DMS79 treated with DMSO at 0.1 percent for 48 hours (cell line): ENCODE results near the gene PHF19.

ENCODE experiments used
- DNase-seq: peaks from one replicate; lab custom pipeline; 2025; lab: John Stamatoyannopoulos, UW

The PHF19 gene

DNA sequence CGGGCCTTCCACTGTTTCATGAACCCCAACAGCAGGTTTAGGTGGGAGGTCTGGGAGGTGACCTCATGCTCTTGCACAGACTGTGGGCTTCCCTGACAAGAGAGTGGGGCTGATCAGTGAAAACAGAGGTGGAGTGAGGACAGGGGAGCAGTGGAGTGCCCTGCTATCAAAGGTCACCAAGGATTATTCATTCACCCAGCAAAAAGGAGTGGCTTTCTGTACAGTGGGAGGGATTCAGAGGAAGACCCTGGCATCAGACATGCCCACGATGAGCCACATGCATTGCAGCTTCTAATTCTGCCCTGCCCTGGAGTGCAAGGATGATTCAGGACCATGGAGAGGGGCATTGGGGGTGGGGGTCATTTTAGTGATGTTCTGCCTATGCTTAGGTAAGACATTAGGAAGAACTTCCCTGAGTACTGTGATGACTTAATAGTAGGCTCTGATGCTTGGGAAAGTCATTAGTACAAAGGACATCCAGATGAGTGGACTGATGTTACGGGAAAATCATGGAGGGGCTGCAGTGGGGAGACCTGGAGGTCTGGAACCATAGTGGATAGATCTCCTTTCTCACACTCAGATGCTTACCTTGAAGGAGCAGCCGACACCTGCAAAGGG lies 36.8 kb upstream of the PHF19 start:
- no peak for DNase-seq

GRCh38 chr9:120912958-120913646 lies 36.1 kb upstream of the PHF19 start:
- no peak for DNase-seq

GRCh38 chr9:120911295-120911837 lies 34.4 kb upstream of the PHF19 start:
- no peak for DNase-seq

- no peak for DNase-seq
These were observed 33.7 kb upstream of the PHF19 start for GRCh38 chr9:120910643-120911042.

- no peak for DNase-seq
These were observed 32.9 kb upstream of the PHF19 start for GRCh38 chr9:120909904-120910303.

GRCh38 chr9:120905315-120906164 lies 28.6 kb upstream of the PHF19 start:
- peak; percentile 94 for DNase-seq

DNA sequence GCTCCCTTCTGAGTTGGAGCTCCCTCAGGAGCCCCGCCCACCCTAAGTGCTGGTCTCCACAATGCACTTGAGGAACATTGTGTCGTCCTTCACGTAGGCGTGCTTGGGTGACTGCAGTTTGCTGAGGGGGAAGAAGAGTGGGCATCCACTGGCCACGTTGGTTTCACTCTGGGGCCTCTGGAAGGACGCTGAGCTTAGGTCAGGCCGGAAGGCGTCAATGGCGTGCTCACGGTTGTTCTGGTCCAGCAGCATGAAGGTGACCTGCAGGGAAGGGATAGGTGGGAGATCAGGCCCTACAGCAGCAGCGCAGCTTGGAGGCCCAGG lies 28.0 kb upstream of the PHF19 start:
- no peak for DNase-seq

GRCh38 chr9:120904061-120904977 lies 27.3 kb upstream of the PHF19 start:
- DNase-seq, result peak; percentile 22

DNA sequence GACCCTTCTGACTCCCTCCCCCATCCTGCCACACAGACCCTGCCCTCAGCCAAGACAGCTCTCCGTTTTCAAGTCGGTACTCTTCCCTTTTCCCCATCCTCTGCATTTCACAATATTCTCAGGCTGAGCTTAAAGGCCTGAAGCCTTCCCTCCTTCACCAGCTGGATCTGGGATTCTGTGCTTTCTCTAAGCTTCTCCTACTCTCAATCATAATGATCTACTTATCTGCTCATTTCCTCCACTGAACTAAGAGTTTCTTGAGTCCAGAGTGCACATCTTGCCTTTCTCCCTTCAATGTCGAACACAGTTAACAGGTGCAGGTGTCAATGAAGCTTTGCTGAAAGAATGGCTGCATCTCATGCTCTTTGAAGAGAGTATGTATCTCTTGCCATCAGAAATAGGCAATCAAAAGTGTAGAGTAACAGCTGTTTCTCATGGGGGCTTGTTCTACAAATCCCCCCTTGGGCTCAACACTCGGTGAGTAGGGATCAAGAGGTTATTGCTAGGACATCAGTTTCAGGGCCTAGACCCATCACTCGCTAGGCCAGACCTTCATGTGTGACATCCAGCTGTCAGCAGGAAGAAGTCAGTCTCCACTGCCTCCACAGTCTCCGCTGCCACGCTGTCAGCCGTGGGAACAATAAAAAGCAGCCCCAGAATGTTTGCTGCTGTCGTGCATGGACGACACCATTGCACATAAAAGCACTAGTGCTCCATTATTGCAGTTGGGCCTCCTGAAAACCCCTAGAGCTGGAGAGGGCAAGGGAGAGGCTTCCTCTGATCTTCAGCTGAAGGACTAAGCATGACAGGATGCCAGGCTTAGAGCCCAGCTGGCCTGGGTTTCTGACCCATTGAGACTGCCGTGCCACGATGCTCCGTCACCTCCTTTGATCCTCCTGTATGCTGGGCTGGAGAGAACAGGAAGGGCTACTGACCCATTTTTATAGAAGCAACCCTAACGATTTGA lies 25.9 kb upstream of the PHF19 start:
- DNase-seq, result peak; percentile 63

DNA sequence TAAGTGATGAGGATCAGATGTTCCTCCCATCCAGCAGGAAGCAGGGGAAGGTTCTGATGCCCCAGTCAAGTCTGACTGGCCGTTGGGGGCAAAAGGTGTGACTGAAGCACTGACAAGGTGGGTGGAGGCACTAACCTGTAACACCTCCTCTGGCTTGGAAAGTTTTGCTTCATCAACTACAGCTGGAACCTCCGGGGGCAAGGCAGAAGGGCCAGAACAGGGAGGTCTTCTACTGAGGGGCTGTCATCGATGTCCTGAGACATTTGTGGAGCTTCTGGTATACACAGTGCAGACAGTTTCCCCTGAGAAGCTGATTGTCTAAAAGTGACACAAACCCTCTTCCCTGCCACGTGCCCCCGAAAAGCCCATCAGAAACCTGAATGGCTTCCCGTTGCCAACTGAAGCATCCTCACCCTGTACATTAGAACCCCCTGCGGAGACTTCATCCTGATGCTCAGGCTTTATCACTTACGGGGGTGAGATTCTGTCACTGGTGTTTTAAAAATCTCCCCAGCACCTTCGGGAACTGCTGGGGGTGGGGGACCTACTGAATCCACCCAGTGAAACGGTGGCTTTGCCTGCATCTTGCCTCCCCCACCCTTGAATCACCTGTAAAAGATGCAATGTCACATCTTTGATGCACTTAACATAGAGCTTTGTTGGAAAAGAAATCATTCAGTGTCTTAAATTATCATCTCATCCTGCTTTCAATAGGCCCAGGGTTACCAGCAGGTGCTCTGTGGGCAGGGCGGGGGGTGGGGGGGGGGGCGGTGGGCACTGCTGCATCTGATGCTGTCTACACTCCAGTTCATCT lies 25.0 kb upstream of the PHF19 start:
- peak; percentile 84 for DNase-seq

GRCh38 chr9:120900824-120901223 lies 23.8 kb upstream of the PHF19 start:
- DNase-seq, result no peak

DNA sequence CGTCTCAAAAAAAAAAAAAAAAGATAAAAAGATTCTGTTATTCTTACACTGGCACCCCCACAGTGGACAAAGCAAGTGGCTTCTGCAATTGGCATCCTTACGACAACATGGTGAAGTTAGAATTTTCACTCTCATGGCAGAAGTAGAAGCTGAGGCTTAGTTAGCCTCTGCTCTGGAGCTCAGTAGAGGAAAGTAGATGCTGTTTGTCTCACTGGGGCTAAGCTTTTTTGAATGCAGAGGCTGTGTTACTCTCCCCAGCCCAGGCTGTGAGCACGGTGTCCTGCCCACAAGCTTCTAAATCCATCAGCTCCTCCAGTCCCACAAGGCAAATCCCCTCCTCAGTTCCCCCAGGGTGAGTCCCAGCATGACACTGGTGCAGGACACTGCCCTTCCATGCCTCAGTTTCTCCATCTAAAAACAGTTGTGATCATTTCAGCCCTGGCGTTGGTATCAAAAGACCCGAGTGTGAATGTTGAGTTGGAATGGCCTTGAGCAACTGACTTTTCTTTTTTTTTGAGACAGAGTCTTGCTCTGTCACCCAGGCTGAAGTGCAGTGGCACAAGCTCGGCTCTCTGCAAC lies 22.6 kb upstream of the PHF19 start:
- DNase-seq, result no peak

DNA sequence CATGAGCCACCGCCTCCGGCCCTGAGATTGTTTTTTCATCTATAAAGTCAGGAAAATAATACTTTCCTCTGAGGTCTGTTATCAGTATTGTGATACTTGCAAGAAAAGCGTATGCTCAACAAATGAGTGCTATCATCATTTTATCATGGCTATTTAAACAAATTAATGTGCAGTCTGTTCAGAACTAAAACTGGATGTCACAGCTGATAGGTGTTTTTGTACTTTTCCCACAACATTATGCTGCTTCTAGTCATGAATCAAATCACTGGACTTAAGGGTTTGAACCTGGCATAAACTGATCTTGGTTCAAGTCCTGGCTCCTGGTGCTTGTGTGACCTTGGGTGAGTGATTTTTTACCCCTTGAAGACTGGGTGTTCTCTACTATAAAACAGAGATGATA lies 21.4 kb upstream of the PHF19 start:
- DNase-seq, result no peak

GRCh38 chr9:120895951-120896350 lies 19.0 kb upstream of the PHF19 start:
- no peak for DNase-seq

DNA sequence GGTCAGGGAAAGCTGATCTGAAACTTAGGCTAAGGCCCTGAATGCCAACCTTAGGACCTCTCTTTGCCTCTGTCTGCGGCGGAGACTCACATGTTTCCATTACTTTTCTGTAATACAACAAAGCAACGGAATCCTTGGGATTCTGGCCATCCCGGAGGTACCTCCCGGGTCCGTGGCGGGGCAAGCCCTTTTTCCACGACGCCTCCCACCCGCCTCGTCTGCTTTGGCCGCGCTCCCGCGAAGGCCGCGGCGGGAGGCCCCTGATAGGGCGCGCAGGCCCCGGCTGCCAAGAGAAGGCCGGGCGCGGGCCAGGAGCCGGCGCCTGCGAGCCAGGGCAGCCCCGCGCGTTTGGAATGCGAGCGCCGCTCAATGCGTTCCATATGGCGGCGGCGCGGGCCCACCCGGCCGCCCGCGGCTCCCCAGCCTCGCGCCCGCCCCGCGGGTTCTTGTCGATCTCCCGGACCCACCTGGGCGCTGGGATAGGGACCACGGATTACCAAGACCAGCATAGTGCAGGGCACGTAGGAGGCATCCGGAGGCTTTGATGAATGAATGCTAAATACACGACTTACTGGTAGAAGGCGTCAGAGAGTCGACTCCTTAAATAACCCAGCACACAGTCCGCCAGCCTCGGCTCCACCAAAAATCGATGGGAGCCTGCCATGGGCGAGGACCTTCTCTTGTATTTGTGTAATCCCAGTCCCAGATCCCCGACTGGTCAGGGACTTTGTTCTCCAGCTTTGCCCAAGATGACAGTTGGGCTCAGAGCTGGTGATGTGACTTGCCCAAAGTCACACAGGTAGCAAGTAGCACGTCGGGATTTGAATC lies 17.5 kb upstream of the PHF19 start:
- DNase-seq, result no peak

- DNase-seq, result no peak
These were observed 16.8 kb upstream of the PHF19 start for GRCh38 chr9:120893611-120894307.

GRCh38 chr9:120892748-120893610 lies 16.0 kb upstream of the PHF19 start:
- DNase-seq, result peak; percentile 93
